GM19372 (cell line): ENCODE data around the gene GPATCH3.
"Not testable (repeated sequence)": the region's sequence is repeated elsewhere in the genome, so short reads cannot be mapped to it uniquely, and the experiment has no call there.

Source experiments
- ATAC-seq: cut with Tn5 transposase; IDR thresholded peaks from one replicate; pipeline ENCODE4 v1.9.1; 2021; ENCODE audit warnings: mild to moderate bottlenecking, low read depth, moderate library complexity; ENCODE audit not compliant: unreplicated experiment

The GPATCH3 gene

GRCh38 chr1:26913754-26914619, 13.7 kb upstream of the GPATCH3 start, which contains the start of gene NR0B2:
TSS of gene NR0B2 (minus strand) at chr1:26913975. CDS start at chr1:26913940, 35 bp downstream.
- ATAC-seq, result no peak

GRCh38 chr1:26913389-26913753, 13.1 kb upstream of the GPATCH3 start:
- ATAC-seq, result no peak

DNA sequence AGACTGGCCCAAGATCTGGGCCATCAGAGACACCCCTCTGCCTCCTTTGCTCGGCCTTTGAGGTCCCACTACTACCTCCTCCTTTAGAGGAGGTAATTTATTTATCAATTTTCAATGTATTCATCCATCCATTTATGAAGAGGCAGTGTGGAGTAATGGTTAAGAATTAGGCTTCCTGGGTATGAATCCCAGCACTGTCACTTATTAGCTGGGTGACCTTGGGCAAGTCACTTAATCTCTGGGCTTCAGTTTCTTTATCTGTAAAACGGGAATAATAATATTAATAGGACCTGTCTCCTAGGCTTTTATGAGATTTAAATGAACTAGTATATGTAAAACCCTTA, 11.9 kb upstream of the GPATCH3 start:
- no peak for ATAC-seq

GRCh38 chr1:26911399-26912146, 11.3 kb upstream of the GPATCH3 start:
- ATAC-seq, result no peak

GRCh38 chr1:26910343-26911160, 10.3 kb upstream of the GPATCH3 start:
- no peak for ATAC-seq

GRCh38 chr1:26909951-26910342, 9.7 kb upstream of the GPATCH3 start:
- ATAC-seq, result no peak

DNA sequence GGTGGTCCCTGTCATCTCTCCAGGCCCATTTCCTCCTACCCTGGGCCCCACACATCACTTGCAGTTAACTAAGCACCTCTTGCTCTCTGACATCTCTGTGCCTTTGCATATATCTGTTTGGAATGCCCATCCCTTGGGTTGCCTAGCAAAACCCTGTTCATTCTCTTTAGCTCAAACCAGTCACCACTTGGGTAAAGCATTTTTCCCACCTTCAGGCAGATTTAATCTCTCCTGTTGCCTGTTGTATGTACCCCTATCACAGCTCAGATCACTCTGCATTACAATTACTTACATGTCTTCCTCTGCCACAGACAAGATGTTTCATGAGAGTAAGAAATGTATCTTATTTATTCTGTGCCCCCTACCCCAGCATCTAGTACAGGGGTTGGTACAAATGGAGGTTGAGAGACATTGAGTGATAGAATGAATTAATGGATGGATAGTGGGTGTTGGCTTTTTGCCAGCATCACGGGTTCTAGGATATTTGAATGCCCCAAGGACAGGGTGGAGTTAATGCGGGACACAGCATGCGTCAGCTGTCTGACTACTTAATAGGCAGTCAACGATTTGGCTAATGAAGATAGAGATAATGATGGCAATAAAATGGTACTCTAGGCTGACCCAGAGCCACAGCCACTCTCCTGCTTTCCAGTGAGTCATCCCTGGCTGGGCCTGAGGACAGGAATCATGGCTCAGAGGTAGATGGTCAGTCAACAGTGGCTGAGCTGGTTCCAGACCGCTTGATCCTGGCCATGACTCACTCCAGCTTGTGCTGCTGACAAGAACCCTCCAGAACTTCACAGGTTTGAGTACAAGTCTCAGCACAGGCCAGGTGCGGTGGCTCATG, 7.0 kb upstream of the GPATCH3 start:
- no peak for ATAC-seq

GRCh38 chr1:26900815-26901511, 696 bp upstream of the GPATCH3 start:
- no peak for ATAC-seq

- no peak for ATAC-seq
These were observed 2.9 kb downstream of the GPATCH3 start for GRCh38 chr1:26897351-26897750.

- ATAC-seq, result no peak
These were observed 6.0 kb downstream of the GPATCH3 start for GRCh38 chr1:26894263-26894662.

DNA sequence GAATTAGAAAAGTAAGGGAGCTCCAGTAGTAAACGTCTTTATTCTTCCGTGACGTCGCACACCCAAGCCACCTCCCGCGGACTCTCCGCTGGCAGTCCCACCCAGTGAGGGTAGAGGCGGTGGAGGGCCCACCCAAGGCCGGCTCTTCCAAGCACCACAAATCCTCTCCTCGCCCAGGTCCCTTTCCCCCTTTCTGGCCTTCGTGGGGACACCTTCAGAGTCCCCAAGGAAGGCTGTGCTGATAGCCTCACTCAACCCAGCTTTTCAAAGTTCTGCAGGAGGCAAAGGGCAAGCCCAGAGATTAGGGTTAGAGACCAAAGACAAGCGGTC, 9.8 kb downstream of the GPATCH3 start:
- ATAC-seq, result peak; percentile 10

- ATAC-seq, result peak; percentile 88
These were observed 10.5 kb downstream of the GPATCH3 start, which contains the start of gene GPN2 for GRCh38 chr1:26889551-26890466. TSS of gene GPN2 (minus strand) at chr1:26890283. CDS start at chr1:26890096, 187 bp downstream.

DNA sequence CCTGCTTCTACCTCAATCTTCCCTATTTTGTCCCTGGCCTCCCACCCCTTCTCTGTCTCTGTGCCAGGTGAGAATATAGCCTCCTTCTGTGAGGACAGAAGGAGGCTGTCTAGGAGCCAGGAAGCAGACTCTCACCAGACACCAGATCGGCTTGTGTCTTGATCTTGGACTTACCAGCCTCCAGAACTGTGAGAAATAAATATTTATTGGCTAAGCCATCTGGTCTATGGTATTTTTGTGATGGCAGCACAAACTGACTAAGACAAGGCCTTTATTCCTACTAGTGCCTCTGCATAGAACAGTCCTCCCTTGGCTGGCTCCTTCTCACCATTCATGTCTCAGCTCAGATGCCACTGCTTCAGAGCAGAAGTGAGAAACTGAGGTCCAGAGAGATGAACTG, 12.0 kb downstream of the GPATCH3 start:
- ATAC-seq, result no peak

- no peak for ATAC-seq
These were observed 13.1 kb downstream of the GPATCH3 start for GRCh38 chr1:26887125-26887524.

- no peak for ATAC-seq
These were observed 17.4 kb downstream of the GPATCH3 start for GRCh38 chr1:26882696-26883463.

DNA sequence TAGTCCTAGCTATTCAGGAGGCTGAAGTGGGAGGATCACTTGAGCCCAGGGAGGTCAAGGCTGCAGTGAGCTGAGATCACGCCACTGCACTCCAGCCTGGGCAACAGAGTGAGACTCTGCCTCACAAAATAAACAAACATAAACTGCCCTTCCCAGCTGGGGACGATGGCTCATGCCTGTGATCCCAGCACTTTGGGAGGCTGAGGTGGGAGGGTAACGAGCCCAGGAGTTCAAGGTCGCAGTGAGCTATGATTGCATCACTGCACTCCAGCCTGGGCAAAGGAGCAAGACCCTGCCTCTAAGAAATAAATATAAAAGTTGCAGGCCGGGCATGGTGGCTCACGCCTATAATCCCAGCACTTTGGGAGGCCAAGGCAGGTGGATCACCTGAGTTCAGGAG, 18.7 kb downstream of the GPATCH3 start:
- ATAC-seq, result not testable (repeated sequence)

GRCh38 chr1:26879793-26880192, 20.5 kb downstream of the GPATCH3 start:
- no peak for ATAC-seq

- no peak for ATAC-seq
These were observed 22.9 kb downstream of the GPATCH3 start for GRCh38 chr1:26877326-26877725.
